Fibroblast of gingiva (primary cell): ENCODE measurements around the gene KIAA2012.

Source experiments
- DNase-seq: peaks from one replicate; pipeline ENCODE4 v3.0.0-alpha.2; 2011; ENCODE audit warnings: low read depth

The KIAA2012 gene

GRCh38 chr2:202072737-202073401 lies at the start of gene KIAA2012:
KIAA2012 (plus strand) TSS chr2:202073255; CDS start chr2:202073628, 373 bp downstream.
- no peak for DNase-seq

GRCh38 chr2:202023904-202024266 lies 49.2 kb upstream of the KIAA2012 start:
- DNase-seq = no peak

GRCh38 chr2:202024871-202025270 lies 48.2 kb upstream of the KIAA2012 start:
- DNase-seq = no peak

- DNase-seq = peak; percentile 31
Measured at GRCh38 chr2:202025816-202026215, 47.2 kb upstream of the KIAA2012 start.

- no peak for DNase-seq
Measured at GRCh38 chr2:202026507-202026906, 46.5 kb upstream of the KIAA2012 start.

- DNase-seq = peak; percentile 97
Measured at GRCh38 chr2:202030691-202031090, 42.4 kb upstream of the KIAA2012 start.

GRCh38 chr2:202031246-202031951 lies 41.7 kb upstream of the KIAA2012 start:
- DNase-seq = peak; percentile 37

- DNase-seq = peak; percentile 49
Measured at GRCh38 chr2:202032846-202033316, 40.2 kb upstream of the KIAA2012 start.

- peak; percentile 97 for DNase-seq
Measured at GRCh38 chr2:202033317-202034248, 39.5 kb upstream of the KIAA2012 start, which contains the start of gene FZD7. FZD7 (plus strand) TSS chr2:202033855; CDS start chr2:202034648, 793 bp downstream.

GRCh38 chr2:202034249-202035088 lies 38.6 kb upstream of the KIAA2012 start:
- peak; percentile 45 for DNase-seq

GRCh38 chr2:202035089-202035940 lies 37.7 kb upstream of the KIAA2012 start:
- DNase-seq = peak; percentile 77

GRCh38 chr2:202035941-202036372 lies 37.1 kb upstream of the KIAA2012 start:
- no peak for DNase-seq

GRCh38 chr2:202036601-202037037 lies 36.4 kb upstream of the KIAA2012 start:
- DNase-seq = no peak

GRCh38 chr2:202037086-202037485 lies 36.0 kb upstream of the KIAA2012 start:
- peak; percentile 56 for DNase-seq

GRCh38 chr2:202038471-202039277 lies 34.4 kb upstream of the KIAA2012 start:
- DNase-seq = peak; percentile 17

GRCh38 chr2:202039278-202040078 lies 33.6 kb upstream of the KIAA2012 start:
- no peak for DNase-seq

GRCh38 chr2:202040079-202040844 lies 32.8 kb upstream of the KIAA2012 start:
- no peak for DNase-seq

- no peak for DNase-seq
Measured at GRCh38 chr2:202042444-202042843, 30.6 kb upstream of the KIAA2012 start.
